Activated CD4-positive, alpha-beta memory T cell treated with anti-CD3 and anti-CD28 coated beads for 36 hours (primary cell): Measurements from ENCODE around the gene SAMD4B. TPM values are rescaled to one million over a fixed set of nuclear protein-coding genes. Genes with fewer than 3 reads are reported as not detected.

Experiments
- CTCF ChIA-PET: fragments of 350-600 bp; sonication (Branson Sonifier 250); formaldehyde crosslinking; loops from one replicate; lab custom pipeline; 2021; ENCODE audit warnings: antibody characterized with exemption, inconsistent platforms; lab: Charles Lee
- POLR2A ChIA-PET: fragments of 350-600 bp; sonication (Branson Sonifier 250); formaldehyde crosslinking; loops from one replicate; lab custom pipeline; 2021; ENCODE audit warnings: antibody characterized with exemption; lab: Charles Lee
- DNase-seq: peaks from one replicate; pipeline ENCODE4 v3.0.0-alpha.2; 2020
- H3K27ac Mint-ChIP-seq: one replicate; pipeline ENCODE4 v1.8.0; 2021; ENCODE audit warnings: mixed read lengths
- H3K27me3 Mint-ChIP-seq: one replicate; pipeline ENCODE4 v1.8.0; 2021; ENCODE audit warnings: mixed read lengths
- H3K36me3 Mint-ChIP-seq: one replicate; pipeline ENCODE4 v1.8.0; 2021; ENCODE audit warnings: mixed read lengths
- H3K4me1 Mint-ChIP-seq: one replicate; pipeline ENCODE4 v1.8.0; 2021; ENCODE audit warnings: low read depth, mixed read lengths
- H3K4me3 Mint-ChIP-seq: one replicate; pipeline ENCODE4 v1.8.0; 2021; ENCODE audit warnings: mild to moderate bottlenecking, mixed read lengths
- H3K9me3 Mint-ChIP-seq: one replicate; pipeline ENCODE4 v1.8.0; 2021; ENCODE audit warnings: mixed read lengths
- intact Hi-C: fragments of 100-400 bp; cut with micrococcal nuclease; formaldehyde crosslinking; loops from one replicate; pipeline ENCODE4 v1.15.1; 2023
- total RNA-seq, 2 experiments: library from RNA; stranded (reverse); gene quantifications; one replicate each; pipeline ENCODE4 v1.2.3, GENCODE V29; 2021

The SAMD4B gene
- total RNA-seq, 2 experiments from 2014 or later = 49.4 to 51.3 TPM

- DNase-seq = no peak
- Mint-ChIP-seq H3K9me3 (no peaks in the 10 kb centered on the region), H3K4me3 (no peak overlapping the region), H3K27ac (no peak overlapping the region), H3K4me1 (peaks cover 13% of the 10 kb centered on the region), H3K36me3 (peaks cover 53% of the 10 kb centered on the region), H3K27me3 (no peaks in the 10 kb centered on the region)
- intact Hi-C loops = no loop called here
- ChIA-PET POLR2A (no interaction called here), CTCF (no interaction called here)
Observed at GRCh38 chr19:39356647-39357046, 14.4 kb downstream of the SAMD4B start.

GRCh38 chr19:39359026-39359425 is 16.8 kb downstream of the SAMD4B start:
- Mint-ChIP-seq H3K27ac (peak overlapping the region; percentile 40), H3K36me3 (peaks cover 46% of the 10 kb centered on the region), H3K27me3 (no peaks in the 10 kb centered on the region), H3K9me3 (no peaks in the 10 kb centered on the region), H3K4me3 (no peak overlapping the region), H3K4me1 (peaks cover 9% of the 10 kb centered on the region)
- CTCF ChIA-PET = no interaction called here
- POLR2A ChIA-PET = no interaction called here
- peak; percentile 31 for DNase-seq
- intact Hi-C loops = no loop called here

GRCh38 chr19:39360599-39360998 is 18.4 kb downstream of the SAMD4B start:
- CTCF ChIA-PET = no interaction called here
- H3K4me3 Mint-ChIP-seq = no peak overlapping the region

GRCh38 chr19:39362682-39363657 is 20.7 kb downstream of the SAMD4B start:
- POLR2A ChIA-PET = interaction anchor here (1.3 kb wide), 1 partner anchor 21 kb away, joined by 4 read pairs; the partner anchor contains the start of gene SAMD4B
- intact Hi-C loops = no loop called here
- DNase-seq = no peak
- H3K27ac Mint-ChIP-seq = no peak overlapping the region
- H3K9me3 Mint-ChIP-seq = no peaks in the 10 kb centered on the region
- H3K4me3 Mint-ChIP-seq = no peak overlapping the region
- H3K27me3 Mint-ChIP-seq = no peaks in the 10 kb centered on the region
- peaks cover 26% of the 10 kb centered on the region for H3K36me3 Mint-ChIP-seq
- H3K4me1 Mint-ChIP-seq = peaks cover 14% of the 10 kb centered on the region
- CTCF ChIA-PET = interaction anchor here (1.2 kb wide), 1 partner anchor 35 kb away, joined by 3 read pairs; no protein-coding TSS in a partner anchor

More at GRCh38 chr19:39360599-39360998, 18.4 kb downstream of the SAMD4B start:
- H3K9me3 Mint-ChIP-seq = no peaks in the 10 kb centered on the region
- POLR2A ChIA-PET = no interaction called here
- H3K27ac Mint-ChIP-seq = no peak overlapping the region
- intact Hi-C loops = no loop called here
- no peaks in the 10 kb centered on the region for H3K27me3 Mint-ChIP-seq
- DNase-seq = no peak
- peaks cover 44% of the 10 kb centered on the region for H3K36me3 Mint-ChIP-seq
- peaks cover 14% of the 10 kb centered on the region for H3K4me1 Mint-ChIP-seq

- peak; percentile 27 for DNase-seq
- CTCF ChIA-PET = no interaction called here
- H3K9me3 Mint-ChIP-seq = no peaks in the 10 kb centered on the region
Observed at GRCh38 chr19:39363901-39364457, 21.8 kb downstream of the SAMD4B start.

GRCh38 chr19:39365531-39365930 is 23.3 kb downstream of the SAMD4B start:
- Mint-ChIP-seq H3K36me3 (peaks cover 23% of the 10 kb centered on the region), H3K27me3 (no peaks in the 10 kb centered on the region), H3K4me3 (no peak overlapping the region), H3K4me1 (peaks cover 9% of the 10 kb centered on the region), H3K9me3 (no peaks in the 10 kb centered on the region), H3K27ac (no peak overlapping the region)
- POLR2A ChIA-PET = no interaction called here
- intact Hi-C loops = no loop called here
- CTCF ChIA-PET = no interaction called here
- no peak for DNase-seq

More at GRCh38 chr19:39363901-39364457, 21.8 kb downstream of the SAMD4B start:
- POLR2A ChIA-PET = interaction anchor here (0.7 kb wide), 1 partner anchor 21 kb away, joined by 3 read pairs; the partner anchor contains the start of gene SAMD4B
- Mint-ChIP-seq H3K4me3 (no peak overlapping the region), H3K36me3 (peaks cover 24% of the 10 kb centered on the region), H3K27ac (peak overlapping the region; percentile 57), H3K27me3 (no peaks in the 10 kb centered on the region), H3K4me1 (peaks cover 11% of the 10 kb centered on the region)
- intact Hi-C loops = no loop called here

GRCh38 chr19:39369200-39369599 is 27.0 kb downstream of the SAMD4B start:
- CTCF ChIA-PET = interaction anchor here (0.9 kb wide), 1 partner anchor 43 kb away, joined by 3 read pairs; the partner anchor contains the start of gene PLEKHG2
- Mint-ChIP-seq H3K4me1 (peaks cover 3% of the 10 kb centered on the region), H3K27me3 (no peaks in the 10 kb centered on the region), H3K36me3 (peaks cover 28% of the 10 kb centered on the region), H3K27ac (no peak overlapping the region), H3K4me3 (no peak overlapping the region), H3K9me3 (no peaks in the 10 kb centered on the region)
- DNase-seq = no peak
- intact Hi-C loops = no loop called here
- POLR2A ChIA-PET = interaction anchor here (1.9 kb wide), 1 partner anchor 15 kb away, joined by 5 read pairs; no protein-coding TSS in a partner anchor

- ChIA-PET CTCF (no interaction called here), POLR2A (no interaction called here)
- Mint-ChIP-seq H3K27me3 (no peaks in the 10 kb centered on the region), H3K4me3 (no peak overlapping the region), H3K27ac (no peak overlapping the region), H3K36me3 (peaks cover 22% of the 10 kb centered on the region), H3K4me1 (no peaks in the 10 kb centered on the region), H3K9me3 (no peaks in the 10 kb centered on the region)
- no peak for DNase-seq
- intact Hi-C loops = no loop called here
Observed at GRCh38 chr19:39370735-39371134, 28.5 kb downstream of the SAMD4B start.

GRCh38 chr19:39372047-39372802 is 30.0 kb downstream of the SAMD4B start:
- Mint-ChIP-seq H3K27me3 (no peaks in the 10 kb centered on the region), H3K36me3 (peaks cover 31% of the 10 kb centered on the region), H3K4me3 (no peak overlapping the region), H3K27ac (no peak overlapping the region), H3K4me1 (no peaks in the 10 kb centered on the region), H3K9me3 (no peaks in the 10 kb centered on the region)
- POLR2A ChIA-PET = no interaction called here
- CTCF ChIA-PET = no interaction called here
- DNase-seq = no peak
- intact Hi-C loops = no loop called here

GRCh38 chr19:39372941-39373340 is 30.7 kb downstream of the SAMD4B start:
- Mint-ChIP-seq H3K4me3 (no peak overlapping the region), H3K9me3 (no peaks in the 10 kb centered on the region), H3K36me3 (peaks cover 32% of the 10 kb centered on the region), H3K4me1 (no peaks in the 10 kb centered on the region), H3K27ac (no peak overlapping the region), H3K27me3 (no peaks in the 10 kb centered on the region)
- DNase-seq = no peak
- intact Hi-C loops = no loop called here
- ChIA-PET CTCF (no interaction called here), POLR2A (no interaction called here)

- no peak overlapping the region for H3K27ac Mint-ChIP-seq
- H3K4me3 Mint-ChIP-seq = no peak overlapping the region
- peaks cover 32% of the 10 kb centered on the region for H3K36me3 Mint-ChIP-seq
- no peak for DNase-seq
- CTCF ChIA-PET = interaction anchor here (1.4 kb wide), 1 partner anchor 22 kb away, joined by 4 read pairs; no protein-coding TSS in a partner anchor
- no peaks in the 10 kb centered on the region for H3K9me3 Mint-ChIP-seq
- intact Hi-C loops = no loop called here
- POLR2A ChIA-PET = no interaction called here
- H3K27me3 Mint-ChIP-seq = no peaks in the 10 kb centered on the region
- H3K4me1 Mint-ChIP-seq = no peaks in the 10 kb centered on the region
Observed at GRCh38 chr19:39375929-39376328, 33.7 kb downstream of the SAMD4B start.
